GM10266 (cell line): Measurements from ENCODE around the gene IZUMO1R.
"Not testable (repeated sequence)": the region's sequence is repeated elsewhere in the genome, so short reads cannot be mapped to it uniquely, and the experiment has no call there.

Source experiments
- DNase-seq: peaks from one replicate; pipeline ENCODE4 v3.0.0; 2012; ENCODE audit errors: extremely low spot score
- CTCF ChIP-seq: IDR thresholded peaks from 2 replicates; pipeline ENCODE4 v1.5.1; 2012; ENCODE audit warnings: mild to moderate bottlenecking, low read depth; ENCODE audit not compliant: control insufficient read depth, insufficient read depth; ENCODE audit errors: missing control alignments

The IZUMO1R gene

GRCh38 chr11:94303966-94304958 lies at the start of gene IZUMO1R:
Gene IZUMO1R, plus strand, starts transcription at chr11:94304580. Its CDS starts 1,057 bp downstream, at chr11:94305637.
- DNase-seq, result no peak
- no peak for TF ChIP-seq CTCF

GRCh38 chr11:94271885-94272372 lies 32.5 kb upstream of the IZUMO1R start:
- no peak for TF ChIP-seq CTCF
- peak; percentile 38 for DNase-seq

GRCh38 chr11:94272738-94273313 lies 31.6 kb upstream of the IZUMO1R start:
- DNase-seq, result no peak
- no peak for TF ChIP-seq CTCF

GRCh38 chr11:94275961-94276360 lies 28.4 kb upstream of the IZUMO1R start:
- TF ChIP-seq CTCF, result no peak
- no peak for DNase-seq

- TF ChIP-seq CTCF, result no peak
- no peak for DNase-seq
These were observed 27.4 kb upstream of the IZUMO1R start for GRCh38 chr11:94276943-94277342.

GRCh38 chr11:94278207-94278606 lies 26.2 kb upstream of the IZUMO1R start:
- not testable (repeated sequence) for DNase-seq

- DNase-seq, result no peak
- TF ChIP-seq CTCF, result no peak
These were observed 24.4 kb upstream of the IZUMO1R start for GRCh38 chr11:94279996-94280395.
